DMS114 treated with DMSO at 0.1 percent for 48 hours (cell line): ENCODE measurements around the gene OTULINL.

Experiments used
- DNase-seq: peaks from one replicate; lab custom pipeline; 2025; ENCODE audit not compliant: unreplicated experiment; lab: John Stamatoyannopoulos, UW

OTULINL gene

DNA sequence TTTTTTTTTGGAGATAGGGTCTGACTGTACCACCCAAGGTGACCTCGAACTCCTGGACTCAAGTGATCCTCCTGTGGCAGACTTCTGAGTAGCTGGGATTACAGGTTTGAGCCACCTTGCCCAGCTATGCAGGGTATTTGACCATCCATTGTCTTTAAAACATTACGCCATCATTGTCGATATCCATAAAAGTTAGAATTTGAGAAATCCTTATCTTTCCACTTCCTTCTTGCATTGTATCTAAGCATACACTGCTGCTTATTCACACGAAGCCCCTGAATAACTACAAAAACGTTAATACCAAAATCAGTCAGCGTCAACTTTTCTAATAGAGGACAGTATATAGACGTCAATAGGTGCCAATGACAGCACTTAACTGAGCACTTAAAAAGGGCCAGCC is 5.4 kb upstream of the OTULINL start:
- DNase-seq: no peak

DNA sequence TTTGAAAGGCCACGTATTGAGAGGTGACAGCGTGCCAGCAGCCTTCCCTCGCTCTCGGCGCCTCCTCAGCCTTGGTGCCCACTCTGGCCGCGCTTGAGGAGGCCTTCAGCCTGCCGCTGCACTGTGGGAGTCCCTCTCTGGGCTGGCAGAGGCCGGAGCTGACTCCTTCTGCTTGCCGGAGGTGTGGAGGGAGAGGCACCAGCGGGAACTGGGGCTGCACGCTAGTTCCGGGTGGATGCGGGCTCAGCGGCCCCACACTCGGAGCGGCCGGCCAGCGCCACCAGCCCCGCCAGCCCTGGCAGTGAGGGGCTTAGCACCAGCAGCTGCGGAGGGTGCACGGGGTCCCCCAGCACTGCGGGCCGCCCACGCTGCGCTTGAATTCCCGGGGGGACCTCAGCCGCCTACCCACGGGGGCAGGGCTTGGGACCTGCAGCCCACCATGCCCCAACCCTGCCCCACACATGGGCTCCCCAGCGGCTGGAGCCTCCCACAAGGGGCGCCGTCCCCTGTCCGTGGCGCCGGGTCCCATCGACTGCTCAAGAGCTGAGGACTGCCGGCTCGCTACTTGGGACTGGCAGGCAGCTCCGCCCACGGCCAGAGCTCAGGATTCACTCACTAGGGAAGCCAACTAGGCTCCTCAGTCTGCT is 4.4 kb upstream of the OTULINL start:
- DNase-seq: no peak

DNA sequence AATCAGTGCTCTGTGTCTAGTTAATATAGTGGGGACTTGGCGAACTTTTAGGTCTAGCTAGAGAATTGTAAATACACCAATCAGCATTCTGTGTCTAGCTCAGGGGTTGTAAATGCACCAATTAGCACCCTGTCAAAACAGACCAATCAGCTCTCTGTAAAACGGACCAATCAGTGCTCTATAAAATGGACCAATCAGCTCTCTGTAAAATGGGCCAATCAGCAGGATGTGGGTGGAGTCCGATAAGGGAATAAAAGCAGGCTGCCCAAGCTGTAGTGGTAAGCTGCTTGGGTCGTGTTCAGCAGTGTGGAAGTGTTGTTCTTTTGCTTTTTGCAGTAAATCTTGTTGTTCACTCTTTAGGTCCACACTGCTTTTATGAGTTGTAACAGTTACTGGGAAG is 3.6 kb upstream of the OTULINL start:
- no peak for DNase-seq

DNA sequence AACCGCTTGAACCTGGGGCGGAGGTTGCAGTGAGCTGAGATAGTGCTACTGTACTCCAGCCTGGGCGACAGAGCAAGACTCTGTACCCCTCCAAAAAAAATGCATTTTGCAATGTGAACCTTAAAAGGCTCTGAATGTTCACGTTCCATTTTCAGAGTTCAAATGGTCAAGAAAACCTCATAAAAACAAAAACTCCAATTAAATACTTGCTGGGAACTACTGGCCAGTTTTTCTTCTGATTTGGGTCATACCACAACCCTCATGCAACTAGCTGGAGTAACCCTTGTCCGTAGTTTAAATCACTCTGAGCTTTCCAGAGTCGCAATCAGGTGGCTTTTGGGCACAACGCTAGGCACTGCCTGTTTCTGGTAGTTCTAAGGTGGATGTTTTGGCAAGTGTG is 2.3 kb upstream of the OTULINL start:
- DNase-seq: no peak

DNA sequence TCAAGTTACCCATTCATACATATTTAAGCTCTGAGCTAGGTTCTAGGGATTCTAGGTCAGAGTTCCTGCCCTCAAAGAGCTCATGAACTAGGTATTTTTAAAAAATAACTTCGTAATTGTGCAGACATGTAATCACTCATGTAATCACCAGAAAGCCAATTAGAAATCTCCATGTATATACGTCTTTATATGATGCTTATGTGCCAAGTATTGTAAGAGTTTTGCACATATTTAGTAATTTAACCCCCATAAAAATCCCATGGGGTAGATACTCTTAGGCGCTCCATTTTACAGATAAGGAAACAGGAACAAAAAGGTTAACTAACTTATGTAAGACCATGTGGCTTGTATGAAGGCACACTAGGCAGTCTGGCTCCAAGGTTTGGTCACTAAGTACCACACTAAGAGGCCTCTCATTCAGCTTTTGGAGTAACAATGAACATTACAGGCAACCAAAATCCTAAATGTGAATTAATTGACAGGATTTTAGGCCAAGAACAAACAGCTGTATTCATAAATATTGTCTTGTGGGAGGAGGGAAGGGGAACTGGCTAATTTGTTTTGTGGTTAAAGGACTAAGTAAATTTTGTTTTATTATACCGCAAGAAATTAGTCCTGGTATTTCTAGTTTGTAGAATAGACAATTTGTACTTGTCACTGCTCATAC is 1.7 kb upstream of the OTULINL start:
- DNase-seq: no peak

DNA sequence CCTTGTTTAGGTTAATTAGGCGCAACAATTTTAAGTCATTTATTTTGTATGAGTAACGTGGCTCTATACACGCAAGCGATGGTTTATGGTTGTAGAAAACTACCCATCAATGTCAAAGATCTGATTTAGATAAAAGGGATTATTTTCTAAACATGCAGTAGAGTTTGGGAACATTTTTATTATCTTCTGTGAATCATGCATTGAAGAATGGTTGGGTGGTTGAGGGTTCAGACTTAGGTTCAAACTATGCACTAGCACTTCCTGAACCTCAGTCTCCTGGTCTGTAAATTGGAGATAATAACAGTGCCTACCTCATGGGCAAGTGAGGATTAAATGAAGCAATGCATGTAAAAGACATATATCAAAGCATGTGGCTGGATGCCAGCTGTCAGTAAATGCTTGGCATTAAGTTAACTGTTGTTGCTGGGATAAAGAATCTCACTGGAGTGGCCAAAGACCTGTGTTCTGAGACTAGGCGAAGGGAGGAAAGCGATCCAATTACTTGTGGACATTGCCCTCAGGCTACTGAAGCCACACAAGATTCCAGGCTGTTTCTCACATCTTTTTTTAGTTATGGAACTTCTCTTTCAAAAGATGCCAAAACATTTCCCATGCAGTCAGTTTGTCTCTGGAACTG is 1.1 kb upstream of the OTULINL start:
- no peak for DNase-seq

DNA sequence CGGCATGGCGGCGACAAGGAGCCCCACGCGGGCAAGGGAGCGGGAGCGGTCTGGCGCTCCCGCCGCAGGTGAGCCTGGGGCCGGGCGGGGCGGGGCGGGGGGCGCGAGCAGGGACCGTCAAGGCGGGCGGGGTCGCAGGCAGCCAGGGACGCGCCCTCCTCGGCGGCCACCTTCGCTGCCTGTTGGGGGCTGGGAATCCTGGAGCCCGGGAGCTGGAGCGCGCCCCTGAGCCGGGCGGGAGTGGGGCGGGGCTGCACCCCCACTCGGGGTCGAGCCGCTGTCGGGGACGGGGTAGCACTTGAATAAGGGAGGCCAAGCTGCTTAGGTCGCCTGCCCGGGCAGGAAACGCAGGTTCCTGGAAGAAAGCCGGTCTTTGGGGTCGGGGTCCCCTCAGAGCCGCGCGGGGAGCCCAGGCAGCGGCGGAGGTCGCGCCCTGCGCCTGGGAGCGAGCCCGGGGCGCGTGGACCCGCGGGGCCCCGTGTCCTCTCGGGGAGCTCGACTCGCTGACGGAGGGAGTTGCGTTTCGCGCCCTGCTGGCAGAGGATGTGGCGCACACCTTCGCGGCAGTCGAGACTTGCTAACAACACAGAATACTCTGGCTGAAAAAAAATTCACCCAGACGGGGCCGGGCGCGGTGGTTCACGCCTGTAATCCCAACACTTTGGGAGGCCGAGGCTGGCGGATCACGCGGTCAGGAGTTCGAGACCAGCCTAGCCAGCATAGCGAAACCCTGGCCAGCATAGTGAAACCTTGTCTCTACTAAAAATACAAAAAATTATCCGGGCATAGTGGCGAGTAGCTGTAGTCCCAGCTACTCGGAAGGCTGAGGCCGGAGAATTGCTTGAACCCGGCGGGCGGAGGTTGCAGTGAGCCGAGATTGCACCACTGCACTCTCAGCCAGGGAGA is 552 bp downstream of the OTULINL start:
- no peak for DNase-seq

DNA sequence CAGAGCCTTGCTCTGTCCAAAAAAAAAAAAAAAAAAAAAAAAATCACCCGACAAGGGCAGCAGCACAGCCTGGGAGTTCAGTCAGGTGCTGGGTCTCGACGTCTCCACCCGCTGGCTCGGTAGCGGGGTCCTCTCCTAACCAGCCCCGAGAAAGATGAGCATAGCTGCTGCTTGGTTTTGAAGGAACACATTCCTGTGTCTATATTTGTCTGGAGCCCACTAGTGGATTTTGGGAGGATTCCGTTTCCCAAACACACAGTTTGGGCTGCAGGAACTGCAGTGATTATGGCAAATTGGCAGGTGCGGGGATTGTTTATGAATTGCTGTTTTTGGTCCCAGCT is 1.2 kb downstream of the OTULINL start:
- DNase-seq: no peak

DNA sequence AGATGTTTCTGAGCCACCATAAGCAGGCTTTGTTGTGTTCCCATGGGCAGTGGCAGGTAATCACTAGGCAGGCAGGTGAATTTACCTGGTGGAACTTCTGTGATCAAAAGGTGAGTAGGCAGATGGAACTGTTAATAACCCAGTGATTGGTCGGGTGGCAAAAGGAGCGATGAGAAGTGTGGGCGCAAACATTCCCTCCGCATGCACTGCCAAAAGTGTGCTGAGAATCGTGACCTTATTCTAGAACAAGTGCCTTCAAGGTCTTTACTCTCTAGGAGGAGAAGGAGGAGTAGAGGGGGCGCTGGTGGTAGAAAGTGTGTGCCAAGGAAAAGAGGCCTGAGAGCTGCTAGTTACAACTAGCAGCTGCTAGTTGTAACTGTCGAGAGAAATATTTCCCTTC is 3.3 kb downstream of the OTULINL start:
- no peak for DNase-seq

DNA sequence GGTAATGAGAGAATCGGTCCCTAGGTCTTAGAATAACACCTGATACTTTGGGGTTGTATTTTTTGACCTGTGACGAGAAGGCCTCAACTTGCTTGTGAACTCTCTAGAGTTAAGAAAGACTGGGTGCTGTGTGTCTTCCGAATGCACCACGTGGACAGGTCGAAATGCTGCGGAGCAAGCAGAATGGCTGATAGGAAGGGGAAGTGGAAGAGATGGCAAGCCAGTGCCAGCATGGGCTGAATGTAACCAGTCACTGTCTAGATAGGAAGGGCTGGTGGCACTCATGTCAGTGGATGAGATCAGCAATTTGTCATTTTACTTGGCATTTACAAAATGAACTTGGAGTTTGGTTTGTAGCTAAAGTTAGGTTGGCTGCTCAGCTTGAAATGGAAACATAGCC is 5.6 kb downstream of the OTULINL start:
- DNase-seq: no peak

DNA sequence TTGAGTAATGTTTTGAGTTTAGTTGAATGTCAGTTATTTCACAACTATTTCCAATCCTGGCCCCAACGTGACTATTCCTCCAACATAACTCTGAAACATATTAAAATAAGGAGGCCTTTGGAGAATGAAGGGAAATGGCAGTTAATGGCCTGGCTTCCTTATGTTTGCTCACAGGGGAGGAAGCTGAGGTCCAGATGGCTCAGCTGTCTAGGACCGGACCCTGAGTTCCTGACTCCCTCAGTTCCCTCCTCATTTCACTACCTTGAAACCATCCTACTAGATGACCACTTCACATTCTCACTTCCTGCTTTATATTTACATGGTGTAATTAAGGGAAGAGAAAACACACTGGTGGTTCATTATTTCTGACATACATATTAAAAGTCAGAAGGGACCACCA is 6.6 kb downstream of the OTULINL start:
- no peak for DNase-seq

DNA sequence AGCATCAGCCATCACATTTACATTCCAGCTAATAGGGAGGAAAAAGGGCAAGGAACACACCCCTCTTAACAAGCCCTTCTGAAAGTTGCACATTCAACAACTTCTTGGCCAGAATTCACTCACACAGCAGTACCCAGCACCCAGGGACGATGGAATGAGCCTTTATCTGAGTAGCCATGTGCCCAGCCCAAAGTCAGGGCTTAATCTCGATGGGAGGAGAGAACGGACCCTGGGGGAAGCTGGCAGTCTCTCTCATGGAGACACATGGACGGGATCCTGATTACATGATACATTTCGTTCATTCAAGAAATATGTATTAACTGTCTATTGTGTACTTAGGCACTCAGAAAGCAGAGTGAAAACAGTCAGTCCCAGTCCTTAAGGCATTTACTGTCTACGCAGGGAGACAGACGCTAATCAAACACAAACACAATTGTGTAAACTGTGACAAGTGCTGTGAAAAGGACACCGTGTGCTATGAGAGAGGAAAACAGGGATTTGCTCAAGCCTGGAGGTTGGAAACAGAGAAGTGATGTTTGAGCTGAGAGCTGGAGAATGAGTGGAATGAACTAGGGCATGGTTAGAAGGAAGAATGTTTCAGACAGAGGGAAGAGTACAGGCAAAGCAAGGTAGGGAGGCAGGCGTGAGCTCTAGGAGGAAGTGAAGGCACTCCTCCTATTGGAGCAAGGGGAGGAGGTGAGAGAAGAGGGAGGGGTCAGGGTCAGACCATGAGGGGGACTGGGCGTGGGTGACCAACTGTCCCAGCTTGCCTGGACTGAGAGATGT is 7.4 kb downstream of the OTULINL start:
- DNase-seq: no peak

DNA sequence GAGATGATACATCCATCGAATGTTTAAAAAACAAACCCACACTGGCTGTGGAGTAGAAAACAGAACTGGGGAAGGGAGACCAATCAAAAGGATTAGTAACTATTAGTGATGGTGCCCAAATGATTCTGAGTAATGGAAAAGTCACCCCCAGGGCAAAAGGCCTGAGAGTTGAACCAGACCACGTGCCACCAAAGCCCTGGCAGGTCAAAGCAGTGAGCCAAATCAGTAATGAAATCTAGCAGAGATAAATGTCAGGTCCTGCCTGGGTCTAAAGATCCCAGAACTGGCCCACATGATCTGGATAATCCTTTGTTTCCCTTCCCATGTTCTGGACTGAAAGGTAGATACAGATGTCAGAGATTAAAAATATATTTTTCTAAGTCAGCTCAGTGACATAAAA is 9.4 kb downstream of the OTULINL start:
- no peak for DNase-seq

DNA sequence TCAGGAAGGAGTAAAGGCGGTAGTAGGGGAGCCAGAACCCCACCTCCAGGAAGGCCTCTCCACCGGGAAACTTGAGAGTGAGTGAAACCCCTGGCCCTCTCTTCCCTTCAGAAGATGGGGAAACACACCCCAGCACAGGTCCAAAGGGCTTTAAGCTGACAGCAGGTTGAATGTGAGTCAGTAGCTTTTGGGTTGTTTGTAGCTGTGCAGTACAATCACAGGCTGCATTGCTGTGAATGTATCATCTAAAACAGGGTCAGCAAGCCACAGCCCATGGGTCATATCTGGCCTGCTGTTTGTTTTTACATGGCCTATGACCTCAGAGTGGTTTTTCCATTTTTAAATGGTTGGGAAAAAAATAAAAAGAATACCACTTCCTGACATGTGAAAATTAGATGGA is 10.0 kb downstream of the OTULINL start:
- DNase-seq: no peak

DNA sequence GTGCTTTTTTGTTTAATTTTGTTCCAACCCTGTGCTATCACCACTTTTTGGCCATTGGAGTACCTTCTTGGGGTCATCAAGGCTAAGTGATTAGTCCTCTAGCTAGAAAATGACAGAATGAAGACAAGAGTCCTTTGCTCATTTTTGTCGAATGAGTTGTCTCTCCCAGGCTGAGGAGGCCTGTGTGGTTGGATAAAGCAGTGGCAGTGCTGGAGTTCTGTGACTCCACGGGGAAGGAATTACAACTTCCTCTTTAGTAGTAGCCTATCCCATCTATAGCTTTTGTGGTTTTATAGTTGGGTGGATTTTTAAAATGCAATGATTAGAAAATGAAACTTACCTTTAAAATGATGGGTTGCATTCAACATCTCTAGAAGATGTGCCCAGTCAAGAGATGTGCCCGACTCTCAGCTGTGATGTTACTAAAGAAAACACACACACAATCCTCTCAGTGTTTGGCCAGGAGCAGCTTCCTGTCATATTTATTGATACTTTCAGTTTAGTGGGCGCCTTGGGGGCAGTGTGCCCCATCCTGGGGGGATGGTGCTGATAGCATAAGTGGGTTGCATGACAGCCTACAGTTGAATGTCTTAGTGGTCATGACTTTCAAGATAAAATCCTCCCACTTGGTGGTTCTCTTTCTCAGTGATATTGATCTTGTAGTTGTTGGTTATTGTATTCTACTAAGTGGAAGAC is 11.9 kb downstream of the OTULINL start:
- no peak for DNase-seq

DNA sequence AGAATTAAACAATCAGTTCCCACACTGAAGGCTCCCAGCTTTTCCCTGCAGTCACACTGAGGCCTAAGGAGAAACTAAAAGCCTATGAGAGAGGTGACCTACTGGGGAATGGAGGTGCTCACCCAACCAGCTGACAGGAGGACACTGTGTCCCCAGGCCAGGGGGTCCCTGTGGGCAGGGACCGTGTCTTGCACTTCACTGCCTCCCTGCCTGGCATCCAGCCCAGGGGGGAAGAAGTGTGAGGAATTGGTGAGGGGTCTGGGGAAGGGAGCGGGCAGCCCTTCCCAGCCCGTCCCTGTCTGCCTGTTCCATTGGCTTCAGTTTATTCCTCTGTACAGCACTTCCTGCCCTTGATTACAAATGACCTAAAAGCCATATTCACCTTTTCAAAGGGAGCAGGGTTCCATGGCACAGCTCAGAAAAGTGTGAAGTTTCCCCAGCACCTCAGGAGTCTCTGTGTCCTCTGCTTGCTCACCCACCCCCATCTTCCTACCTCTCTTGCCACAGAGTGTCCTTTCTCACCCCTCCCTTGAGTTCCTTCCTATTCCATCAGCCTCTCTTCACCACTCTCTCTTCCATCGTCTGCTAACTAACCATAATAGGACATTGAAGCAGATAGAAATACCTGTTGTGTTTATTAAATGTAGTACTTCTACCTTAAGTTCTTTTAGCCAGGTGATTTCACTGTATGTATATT is 12.9 kb downstream of the OTULINL start:
- no peak for DNase-seq

DNA sequence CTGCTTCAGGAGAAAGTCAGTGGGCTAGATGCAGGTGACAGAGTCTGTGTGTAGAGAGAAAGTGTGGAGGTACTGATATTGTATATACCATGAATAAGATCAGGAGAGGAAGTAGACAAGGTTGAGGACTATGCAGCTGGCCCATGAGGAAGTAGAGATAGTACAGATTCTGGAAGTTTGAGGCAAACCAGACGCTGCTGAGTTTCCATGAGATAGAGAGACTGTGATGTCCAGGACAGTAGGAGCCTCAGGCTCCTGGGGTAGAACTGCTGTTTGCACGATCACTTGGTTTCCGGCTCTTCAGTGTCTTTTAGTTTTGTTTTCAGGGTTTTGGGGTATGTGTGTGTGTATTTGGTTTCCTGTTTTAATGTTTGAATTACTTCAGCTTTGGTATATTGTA is 13.6 kb downstream of the OTULINL start:
- no peak for DNase-seq

DNA sequence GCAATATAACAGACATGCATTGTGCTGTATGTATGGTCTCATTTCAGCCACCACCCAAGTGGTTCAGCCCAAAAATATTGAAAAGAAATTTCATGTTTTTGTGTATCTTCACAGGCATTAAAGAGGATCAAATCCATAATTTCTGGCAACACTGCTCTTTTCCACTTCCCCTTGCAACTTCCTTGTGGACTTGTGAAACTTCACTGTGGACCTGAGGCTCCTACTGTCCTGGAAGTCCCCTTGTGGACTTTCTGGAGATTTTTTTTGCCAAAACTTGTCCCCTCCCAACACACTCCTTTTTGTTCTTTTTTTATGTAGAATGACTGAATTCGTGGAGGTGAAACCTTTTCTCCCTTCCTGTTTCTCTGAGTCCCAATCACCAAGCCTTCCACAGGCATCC is 14.3 kb downstream of the OTULINL start:
- DNase-seq: no peak

DNA sequence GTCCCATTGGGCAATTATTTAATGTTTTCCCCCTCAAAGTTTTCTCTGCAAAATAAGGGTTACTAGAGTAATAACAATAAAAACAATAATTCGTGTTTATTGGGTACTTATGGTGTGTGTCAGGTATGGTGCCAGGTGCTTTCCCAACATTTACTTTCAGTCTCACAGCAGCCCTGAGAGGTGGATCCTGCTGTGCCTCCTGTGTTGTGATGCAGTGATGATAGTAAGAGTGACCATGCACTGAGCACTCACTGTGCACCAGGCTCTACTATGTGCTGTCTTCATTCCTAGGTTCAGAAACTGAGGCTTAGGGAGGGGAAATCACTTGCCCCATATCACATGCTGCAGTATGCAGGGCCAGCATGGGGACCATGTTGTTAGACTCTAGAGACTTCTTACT is 15.5 kb downstream of the OTULINL start:
- no peak for DNase-seq

DNA sequence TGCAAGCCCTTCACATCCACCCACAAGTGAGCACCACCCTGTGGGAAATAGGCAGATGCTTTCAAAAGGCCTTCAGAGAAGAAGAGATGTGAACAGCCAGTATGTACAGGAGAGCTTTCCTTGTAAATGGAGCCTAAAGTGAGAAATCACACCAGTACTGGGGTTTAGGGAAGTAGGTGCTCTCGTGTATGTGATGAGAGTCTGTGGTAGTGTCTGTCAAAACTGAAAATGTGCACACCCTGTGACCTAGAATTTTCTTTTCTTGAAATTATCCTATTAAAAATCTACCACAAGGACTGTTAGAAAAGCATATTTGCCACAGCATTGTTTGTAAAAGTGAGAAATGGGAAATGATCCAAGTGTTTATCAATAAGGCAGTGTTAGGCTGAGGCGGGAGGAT is 16.6 kb downstream of the OTULINL start:
- DNase-seq: no peak
